NCI-H82 treated with DMSO at 0.1 percent for 48 hours (cell line): ENCODE results near the gene ETNK2.

Source experiments
- DNase-seq: peaks from one replicate; lab custom pipeline; 2025; ENCODE audit not compliant: unreplicated experiment; lab: John Stamatoyannopoulos, UW

Gene ETNK2

GRCh38 chr1:204083491-204083890 lies 68.4 kb downstream of the ETNK2 start:
- DNase-seq: no peak

- no peak for DNase-seq
Observed at GRCh38 chr1:204081791-204082513, 69.9 kb downstream of the ETNK2 start.

DNA sequence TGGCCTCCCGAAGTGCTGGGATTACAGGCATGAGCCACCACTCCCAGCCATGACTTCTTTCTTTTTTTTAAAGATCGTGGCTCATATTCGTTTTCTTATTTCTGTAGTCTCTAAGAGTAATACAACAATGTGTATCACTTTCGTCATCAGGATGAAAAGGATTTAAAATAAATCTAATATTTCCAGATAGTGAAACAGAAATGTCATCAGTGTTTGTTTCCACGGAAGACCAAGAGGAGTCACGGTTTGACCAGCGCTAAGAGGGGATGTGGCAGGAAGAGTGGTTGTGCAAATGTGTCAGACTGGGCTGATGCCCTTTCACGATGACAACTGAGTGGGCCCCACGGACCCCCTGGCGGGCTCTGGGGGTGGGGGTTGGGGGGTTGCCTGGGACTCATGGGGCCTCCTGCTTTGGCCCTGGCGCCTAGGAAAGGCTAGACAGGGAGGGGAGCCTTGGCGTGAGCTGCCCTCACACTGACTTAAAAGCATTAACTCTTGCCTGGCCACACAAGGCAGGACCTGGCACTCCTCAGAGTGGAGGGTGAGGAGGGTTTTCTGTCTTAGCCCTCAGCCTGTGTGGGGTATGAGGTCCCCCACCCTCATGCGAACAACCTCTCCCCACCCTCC lies 70.6 kb downstream of the ETNK2 start:
- no peak for DNase-seq
